CD4-positive, alpha-beta T cell treated with Interleukin-6 at 100 ng/mL for 8 hours (primary cell): ENCODE data around the gene CCDC73.
"Not testable (repeated sequence)": the region's sequence is repeated elsewhere in the genome, so short reads cannot be mapped to it uniquely, and the experiment has no call there.

ENCODE experiments used
- DNase-seq: peaks from one replicate; pipeline ENCODE4 v3.0.0-alpha.2; 2020; ENCODE audit warnings: mixed read lengths, low spot score

Gene CCDC73

DNA sequence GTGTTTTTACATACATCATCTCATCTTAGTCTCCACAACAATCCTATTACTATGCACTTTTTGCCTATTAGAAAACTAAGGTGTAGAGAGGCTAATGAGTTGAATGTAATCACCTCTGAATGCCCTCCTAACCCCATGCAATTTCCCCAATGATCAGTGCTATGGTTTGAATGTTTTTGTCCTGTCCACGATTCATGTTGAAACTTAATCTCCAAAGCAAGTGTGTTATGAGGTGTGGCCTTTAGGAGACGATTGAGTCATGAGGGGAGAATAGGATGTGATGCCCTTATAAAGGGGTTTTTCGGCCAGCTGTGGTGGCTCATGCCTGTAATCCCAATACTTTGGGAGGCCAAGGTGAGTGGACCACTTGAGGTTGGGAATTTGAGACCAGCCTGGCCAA lies 2.0 kb upstream of the CCDC73 start:
- DNase-seq = no peak

DNA sequence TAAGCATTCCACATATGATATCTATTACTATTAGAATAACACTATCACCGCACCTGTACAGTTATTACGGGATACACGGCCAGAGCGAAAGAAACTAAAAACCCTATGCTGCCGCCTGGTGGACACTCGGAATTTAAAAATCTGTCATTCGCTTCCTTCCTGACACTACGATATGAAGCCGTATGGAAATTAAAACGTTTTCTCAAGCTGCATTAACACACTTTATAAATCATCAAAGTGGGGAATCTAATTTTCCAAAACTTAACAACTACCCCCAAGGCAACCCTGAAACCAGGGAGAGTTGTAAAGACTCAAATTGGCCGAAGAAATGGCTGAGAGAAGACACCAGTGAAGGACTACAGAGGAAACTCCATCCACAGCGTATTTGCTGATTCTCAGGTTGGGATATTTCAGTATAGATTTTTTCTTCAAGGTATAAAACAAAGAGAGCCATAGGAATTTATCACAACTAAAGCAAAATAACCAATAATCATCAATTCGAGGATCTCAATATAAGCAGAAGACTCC lies 1.4 kb downstream of the CCDC73 start:
- peak; percentile 42 for DNase-seq

DNA sequence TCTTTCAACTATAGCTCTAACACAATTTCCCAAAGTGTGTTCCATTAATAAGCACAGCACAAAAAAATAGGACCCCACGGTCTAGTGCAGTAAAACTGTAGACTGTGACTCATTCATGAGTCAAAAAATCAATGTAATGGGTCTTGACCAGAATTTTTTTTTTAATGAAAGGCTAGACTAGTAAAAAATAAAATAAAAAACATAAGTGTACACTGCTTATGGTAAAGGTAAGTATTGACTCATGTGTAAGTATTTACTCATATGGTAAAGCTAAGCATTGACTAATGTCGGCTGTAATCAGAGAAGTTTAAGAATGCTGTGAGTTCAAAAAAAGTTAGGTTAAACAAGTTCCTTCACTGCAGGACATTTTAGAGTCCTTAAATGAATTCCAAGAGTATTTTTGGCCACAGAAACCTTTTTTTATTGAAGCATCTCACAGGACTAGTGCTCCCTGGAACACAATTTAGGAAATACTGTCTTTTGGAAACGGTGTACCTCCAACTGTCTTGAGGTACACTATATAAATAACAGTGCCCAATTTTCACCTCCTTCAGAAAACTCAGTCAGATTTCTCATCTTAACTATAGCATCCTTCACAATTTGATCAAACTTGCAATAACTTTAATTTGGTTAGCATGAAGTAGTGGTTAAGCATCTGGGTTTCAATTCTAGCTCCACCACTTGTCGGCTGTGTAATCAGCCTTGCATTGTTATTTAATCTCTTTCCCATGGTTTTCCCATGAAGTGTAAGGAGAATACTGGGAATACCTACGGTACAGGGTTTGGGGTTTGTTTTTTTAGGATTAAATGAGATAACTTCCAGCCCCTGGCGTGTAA lies 2.1 kb downstream of the CCDC73 start:
- DNase-seq = no peak

DNA sequence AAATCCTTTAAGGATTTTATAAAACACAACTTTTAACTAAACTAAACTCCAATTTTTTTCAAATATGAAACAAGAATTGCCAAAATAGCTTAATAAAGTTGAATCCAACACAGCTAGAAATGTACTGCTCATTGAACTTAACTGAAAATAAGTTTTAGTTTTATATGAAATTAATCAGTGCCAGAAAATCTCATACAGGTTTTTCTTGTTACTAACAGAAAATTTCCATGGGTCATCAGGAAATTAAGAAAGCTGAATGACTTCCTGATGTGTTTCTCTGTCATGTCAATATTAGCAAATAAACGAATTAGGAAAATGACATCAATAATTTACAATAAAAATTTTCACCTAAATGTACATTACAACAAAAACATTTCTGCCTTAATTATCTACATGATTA lies 3.5 kb downstream of the CCDC73 start:
- DNase-seq = no peak

DNA sequence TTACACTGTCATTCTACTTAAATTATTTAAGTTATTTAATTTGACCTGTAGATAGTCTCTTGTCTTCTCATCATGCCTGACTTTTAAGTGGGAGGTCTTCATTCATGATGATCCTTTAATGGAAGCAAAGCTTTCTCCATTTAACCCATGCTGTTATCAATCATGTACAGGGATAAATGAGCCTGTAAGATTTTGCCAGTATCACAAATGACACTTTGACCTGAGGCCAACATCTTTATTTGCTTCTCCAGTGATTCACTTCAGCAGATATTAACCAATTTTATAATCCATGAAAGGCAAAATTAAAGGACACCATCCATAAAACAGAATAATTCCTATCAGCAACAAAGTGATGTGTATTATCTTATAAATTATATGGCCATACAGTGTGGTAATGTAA lies 7.7 kb downstream of the CCDC73 start:
- no peak for DNase-seq

DNA sequence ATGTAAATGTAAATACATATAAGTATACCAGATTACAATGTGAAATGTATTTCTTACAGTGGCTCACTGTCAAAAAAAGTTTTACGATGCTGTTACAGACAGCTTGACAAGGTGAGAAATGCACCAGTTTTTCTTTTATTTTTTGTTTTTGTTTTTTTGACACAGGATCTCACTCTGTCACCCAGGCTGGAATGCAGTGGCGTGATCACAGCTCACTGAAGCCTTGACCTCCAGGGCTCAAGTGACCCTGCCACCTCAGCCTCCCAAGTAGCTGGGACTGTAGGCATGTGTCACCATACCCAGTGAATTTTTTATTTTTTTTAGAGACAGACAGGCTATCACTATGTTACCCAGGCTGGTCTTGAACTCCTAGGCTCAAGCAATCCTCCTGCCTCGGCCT lies 9.2 kb downstream of the CCDC73 start:
- no peak for DNase-seq

DNA sequence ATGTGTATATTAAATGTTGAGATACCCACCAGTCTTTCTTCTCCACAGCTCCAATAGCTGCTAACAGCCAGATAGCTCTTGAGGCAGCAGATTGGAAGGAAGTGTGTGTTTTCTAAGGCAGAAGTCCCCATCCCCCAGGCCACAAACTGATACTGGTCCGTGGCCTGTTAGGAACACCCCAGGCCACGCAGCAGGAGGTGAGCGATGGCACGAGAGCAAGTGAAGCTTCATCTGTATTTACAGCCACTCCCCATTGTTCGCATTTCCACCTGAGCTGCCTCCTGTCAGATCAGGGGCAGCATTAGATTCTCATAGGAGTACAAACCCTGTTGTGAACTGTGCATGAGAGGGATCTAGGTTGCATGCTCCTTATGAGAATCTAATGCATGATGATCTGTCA lies 12.7 kb downstream of the CCDC73 start:
- DNase-seq = no peak

DNA sequence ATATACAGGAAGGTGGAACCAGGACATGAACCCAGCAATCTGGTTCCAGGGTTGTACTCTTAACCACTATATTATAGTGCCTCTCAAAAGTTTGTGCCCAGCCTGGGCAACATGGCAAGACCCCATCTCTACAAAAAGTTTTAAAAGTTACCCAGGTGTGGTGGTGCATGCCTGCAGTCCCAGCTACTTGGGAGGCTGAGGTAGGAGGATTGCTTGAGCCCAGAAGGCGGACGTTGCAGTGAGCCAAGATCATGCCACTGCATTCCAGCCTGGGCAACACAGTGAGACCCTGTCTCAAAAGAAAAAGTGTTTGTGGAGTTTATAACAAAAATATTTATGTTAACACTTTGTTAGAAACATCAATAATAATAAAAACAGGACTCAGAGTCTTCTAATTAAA lies 13.6 kb downstream of the CCDC73 start:
- not testable (repeated sequence) for DNase-seq

DNA sequence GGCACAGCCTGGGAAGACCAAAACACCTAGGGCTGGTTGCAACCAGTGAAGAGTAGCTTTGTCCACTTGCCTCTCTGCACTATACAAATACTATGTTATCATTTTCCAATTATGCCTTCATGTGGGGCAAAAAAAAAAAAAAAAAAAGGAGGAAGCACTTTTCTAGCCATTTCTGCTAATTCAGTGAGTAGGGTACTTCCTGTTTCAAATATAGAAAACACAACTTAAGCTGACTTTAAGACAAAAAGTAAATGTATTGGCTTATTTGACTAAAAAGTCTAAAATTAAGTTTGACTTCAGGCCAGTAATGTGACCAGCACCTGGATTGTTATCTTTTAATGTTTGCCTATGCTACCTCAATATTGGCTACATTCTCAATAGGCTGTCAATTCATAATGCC lies 15.3 kb downstream of the CCDC73 start:
- DNase-seq = no peak

DNA sequence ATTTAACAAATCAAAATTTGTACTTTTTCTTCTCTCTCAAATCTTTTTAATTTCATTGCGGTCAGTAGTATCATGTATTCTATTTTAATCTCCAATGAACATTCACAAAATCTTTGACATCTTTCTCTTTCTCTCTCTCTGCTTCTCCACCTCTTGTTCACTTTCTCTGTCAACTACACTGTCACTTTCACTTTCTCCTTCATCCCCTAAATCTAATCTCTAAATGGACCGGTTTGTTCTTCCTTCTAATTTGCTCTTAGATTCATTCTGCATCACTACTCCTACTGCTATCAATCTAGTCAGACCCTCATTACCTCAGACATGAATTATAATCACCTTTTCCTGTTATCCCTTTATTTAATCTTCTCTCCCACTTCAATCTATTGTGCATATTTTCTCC lies 18.6 kb downstream of the CCDC73 start:
- no peak for DNase-seq

DNA sequence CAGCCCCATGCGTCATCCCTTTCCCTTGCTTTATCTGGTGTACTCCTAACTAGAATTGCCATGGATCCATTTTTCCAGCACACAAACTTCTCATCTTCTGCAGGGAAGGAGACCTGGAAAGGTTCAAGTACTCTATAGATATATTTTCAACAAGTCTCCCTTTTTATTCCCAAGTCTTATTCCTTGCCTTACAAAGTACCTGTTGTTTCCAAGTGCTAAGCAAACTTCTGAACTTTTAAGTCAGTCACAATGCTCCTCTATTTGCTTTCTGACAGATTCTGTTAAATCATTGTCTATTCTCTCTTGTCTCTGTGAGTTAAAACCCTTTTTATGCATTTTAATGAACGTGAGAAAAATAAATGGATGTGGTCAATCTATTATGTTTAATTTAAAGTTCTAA lies 20.4 kb downstream of the CCDC73 start:
- DNase-seq = no peak

DNA sequence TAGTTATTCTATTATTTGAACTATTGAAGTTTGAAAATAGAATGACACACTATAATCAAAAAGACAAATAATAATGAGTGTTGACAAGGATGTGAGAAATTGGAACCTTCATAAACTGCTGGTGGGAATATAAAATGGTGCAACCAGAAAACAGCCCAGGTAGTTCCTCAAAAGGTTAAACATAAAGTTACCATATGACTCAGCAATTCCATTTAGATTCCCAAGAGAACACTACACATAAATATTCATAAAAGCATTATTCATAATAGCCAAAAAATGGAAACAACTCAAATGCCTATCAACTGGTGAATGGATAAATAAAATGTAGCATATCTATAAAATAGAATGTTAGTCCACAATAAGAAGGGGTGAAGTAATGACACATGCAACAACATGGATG lies 21.7 kb downstream of the CCDC73 start:
- DNase-seq = no peak

DNA sequence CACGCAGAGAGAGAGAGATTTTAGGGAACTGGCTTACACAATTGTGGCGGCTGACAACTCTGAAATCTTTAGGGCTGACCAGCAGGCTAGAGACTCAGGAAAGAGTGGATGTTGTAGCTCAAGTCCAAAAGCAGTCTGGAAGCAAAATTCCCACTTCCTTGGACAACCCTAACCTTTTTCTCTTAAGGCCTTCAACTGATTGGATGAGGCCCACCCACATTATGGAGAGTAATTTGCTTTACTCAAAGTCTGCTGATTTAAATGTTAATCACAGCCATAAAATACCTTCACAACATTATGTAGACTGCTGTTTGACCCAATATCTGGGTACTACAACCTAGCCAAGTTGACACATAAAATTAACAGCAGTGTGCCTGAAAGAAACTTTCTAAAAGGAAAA lies 32.7 kb downstream of the CCDC73 start:
- not testable (repeated sequence) for DNase-seq

DNA sequence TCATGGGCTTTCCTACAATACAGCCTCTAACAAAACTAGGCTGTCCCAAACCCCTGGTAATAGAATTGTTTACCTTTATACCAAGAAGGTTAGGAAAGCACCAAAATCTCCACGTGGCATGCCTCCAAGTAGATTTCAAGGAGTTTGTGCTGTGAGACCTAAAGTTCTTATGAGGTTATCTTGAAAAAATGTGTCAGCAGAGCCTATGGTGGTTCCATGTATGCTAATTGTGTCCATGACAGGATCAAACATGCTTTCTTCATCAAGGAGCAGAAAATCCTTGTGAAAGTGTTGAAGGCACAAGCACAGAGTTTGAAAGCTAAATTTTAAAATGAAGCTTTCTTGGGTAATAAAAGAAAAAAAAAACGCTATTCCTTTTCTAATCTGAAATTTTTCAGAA lies 36.2 kb downstream of the CCDC73 start:
- no peak for DNase-seq

DNA sequence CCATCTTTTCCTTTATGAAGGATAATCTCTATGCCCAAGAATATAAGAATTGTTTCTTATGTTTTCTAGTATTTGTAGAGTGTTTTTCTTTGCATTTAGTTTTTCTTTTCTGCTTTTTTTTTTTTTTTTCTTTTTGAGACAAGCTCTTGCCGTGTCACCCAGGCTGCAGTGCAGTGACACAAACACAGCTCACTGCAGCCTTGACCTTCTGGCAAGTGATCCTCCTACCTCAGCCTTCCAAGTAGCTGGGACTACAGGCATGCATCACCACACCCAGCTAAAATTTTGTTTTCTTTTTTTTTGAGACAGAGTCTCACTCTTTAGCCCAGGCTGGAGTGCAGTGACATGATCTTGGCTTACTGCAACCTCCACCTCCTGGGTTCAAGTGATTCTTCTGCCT lies 41.3 kb downstream of the CCDC73 start:
- DNase-seq = not testable (repeated sequence)

DNA sequence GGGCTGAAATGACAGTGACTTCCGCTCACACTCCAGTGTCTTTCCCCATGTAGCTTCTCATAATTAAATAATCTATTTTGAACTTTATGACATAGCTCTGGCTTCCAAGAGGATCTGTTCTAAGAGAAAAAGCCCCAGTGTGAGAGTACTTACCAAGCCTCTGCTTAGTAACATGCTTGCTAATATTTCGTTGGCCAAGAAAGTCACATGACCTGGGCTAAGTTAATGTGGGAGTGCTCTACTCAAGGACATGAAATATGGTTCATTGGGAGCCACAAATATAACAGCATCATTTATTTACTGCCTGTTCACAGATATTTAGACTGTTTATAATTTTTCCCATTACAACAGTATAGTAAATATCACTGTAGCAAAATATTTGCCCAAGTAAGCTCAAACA lies 42.5 kb downstream of the CCDC73 start:
- no peak for DNase-seq

DNA sequence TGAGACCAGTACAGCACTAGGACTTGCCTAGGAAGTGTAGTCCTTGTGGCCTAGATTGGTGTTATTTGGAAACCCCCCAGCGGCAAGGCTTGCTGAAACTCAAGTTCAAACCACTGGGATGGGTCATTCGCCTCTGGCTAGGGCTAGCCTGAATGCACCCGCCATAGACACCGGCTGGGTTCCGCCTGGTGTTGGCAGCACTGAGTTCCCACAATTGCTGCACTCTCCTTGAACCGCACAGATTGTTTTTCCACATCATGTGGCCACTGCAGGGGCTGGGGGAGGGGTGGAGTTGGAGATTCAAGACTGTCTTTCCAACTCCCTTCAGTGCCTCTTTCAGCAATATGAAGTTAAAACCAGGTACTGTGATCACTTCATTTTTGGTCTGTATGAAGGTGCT lies 43.1 kb downstream of the CCDC73 start:
- DNase-seq = no peak

DNA sequence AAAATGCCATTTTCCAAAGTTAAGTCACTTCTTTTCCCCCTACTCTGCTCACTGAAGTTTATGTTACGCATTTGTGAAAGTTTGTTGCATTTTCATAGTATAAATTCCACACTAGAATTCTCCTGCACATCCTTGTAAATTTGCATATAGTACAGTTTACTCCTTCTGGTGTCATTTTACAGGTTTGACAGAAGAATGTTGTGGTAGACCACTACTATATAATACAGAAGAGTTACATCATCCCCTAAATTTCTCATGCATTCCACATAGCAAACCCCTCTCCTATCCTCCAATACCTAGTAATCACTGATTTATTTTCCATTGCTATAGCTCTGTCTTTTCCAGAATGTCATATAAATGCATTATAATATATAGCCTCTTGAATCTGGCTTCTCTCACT lies 64.5 kb downstream of the CCDC73 start:
- DNase-seq = no peak

DNA sequence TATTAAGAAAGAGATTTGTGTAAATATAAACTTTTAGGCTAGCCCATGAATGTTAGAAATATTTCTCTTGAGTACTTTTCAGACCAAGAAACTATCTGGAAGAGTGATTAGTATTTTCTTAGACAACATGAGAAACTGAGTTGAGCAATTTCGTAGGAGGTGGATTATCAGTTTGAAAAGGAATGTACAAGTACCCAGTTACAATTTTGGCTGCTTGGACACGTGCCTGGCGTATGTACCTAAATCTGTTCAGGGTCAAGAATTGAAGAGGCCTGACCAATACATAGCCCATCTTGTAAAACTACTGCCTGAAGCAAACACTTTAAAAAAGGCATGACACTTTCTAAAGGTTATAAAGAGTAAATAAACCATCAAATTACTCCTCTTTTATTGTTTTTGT lies 71.1 kb downstream of the CCDC73 start:
- no peak for DNase-seq

DNA sequence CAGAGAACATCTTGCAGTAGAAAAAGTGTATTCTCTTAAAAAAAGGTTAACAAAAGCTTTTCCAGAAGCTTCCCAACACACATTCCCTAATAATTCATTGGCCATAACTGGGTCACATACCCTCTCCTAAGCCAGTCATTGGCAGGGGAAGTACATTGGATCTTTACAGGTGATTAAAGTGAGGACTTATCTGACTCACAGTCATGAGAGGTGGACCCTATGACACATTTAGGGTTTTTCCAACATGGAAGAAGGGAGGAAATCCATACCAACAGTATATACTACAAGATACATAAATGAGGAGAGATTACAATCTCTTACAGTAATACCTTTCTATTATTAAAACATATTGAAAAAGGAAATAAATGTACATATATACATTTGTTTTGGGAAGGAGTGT lies 72.2 kb downstream of the CCDC73 start:
- DNase-seq = no peak

DNA sequence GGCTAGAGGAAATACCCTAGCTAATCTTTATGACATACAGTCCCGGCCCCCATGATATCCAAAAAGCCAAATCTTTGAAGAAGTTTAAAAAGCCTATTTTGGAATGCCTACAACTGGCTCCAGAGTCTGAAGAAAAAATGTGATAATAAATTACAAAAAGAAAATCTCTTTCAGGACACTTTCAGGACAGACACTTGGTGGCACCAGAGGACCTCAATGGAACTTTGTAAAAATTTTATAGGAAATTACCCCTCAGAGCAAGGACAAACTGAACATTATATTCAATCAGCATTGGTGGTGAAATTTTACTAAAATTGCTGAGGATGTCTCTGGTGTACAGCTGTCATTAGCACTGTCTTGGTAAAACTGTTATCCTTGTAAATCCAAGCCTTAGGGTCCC lies 81.0 kb downstream of the CCDC73 start:
- DNase-seq = no peak

DNA sequence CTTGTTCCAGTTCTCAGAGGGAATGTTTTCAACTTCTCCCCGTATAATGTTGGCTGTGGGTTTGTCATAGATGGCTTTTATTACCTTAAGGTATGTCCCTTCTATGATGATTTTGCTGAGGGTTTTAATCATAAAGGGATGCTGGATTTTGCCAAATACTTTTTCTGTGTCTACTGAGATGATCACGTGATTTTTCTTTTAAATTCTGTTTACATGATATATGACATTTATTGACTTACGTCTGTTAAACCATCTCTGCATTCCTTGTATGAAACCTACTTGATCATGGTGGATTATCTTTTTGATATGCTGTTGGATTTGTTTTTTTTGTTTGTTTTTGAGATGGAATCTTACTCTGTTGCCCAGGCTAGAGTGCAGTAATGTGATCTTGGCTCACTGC lies 85.5 kb downstream of the CCDC73 start:
- DNase-seq = not testable (repeated sequence)

DNA sequence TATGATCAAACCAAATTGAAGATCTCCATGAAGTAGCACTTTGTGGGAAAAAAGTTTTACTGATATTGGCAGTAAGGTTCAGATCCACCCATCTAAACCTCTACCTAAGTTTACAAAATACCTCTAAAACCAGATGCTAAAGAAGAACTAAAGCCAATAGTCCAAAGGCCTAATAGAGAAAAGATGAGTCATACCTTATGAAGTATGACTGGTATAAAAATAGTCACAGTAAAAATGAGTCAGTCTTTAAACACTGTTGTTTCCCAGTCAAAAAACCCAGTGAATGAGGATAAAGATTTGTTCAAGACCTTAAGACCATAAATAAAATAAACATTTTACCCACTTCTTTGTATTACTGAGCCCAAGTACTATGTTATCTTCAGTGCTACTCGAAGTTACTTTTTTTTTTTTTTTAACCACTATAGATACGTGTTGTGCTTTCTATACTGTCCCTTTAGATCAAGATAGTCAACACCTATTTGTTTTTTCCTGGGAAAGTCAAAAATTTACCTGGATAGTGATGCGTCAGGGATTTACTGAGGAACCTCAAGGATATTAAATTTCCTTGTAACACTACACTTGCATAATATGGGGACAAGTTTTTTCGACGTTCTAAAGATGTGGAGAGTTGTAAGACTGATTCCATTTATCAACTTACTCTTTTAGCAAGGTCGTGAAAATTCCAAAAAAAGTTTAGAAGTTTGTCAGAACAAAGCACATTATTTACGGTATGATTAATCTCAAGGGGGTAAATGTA lies 87.3 kb downstream of the CCDC73 start:
- DNase-seq = no peak
